HL-60 (cell line): ENCODE measurements around the gene SLC6A20.

ENCODE experiments used
- POLR2AphosphoS5 ChIP-seq: IDR thresholded peaks from 2 replicates; pipeline ENCODE4 v1.6.1; 2012; ENCODE audit warnings: low read depth
- TF ChIP-seq, protein P1 (sequence below): IDR thresholded peaks from one replicate; pipeline ENCODE4 v1.5.1; 2011; ENCODE audit warnings: low read length, control low read depth, inconsistent platforms; ENCODE audit not compliant: insufficient read depth

GRCh38 chr3:45772341-45773035, 23.8 kb downstream of the SLC6A20 start:
- TF ChIP-seq, protein P1, sequence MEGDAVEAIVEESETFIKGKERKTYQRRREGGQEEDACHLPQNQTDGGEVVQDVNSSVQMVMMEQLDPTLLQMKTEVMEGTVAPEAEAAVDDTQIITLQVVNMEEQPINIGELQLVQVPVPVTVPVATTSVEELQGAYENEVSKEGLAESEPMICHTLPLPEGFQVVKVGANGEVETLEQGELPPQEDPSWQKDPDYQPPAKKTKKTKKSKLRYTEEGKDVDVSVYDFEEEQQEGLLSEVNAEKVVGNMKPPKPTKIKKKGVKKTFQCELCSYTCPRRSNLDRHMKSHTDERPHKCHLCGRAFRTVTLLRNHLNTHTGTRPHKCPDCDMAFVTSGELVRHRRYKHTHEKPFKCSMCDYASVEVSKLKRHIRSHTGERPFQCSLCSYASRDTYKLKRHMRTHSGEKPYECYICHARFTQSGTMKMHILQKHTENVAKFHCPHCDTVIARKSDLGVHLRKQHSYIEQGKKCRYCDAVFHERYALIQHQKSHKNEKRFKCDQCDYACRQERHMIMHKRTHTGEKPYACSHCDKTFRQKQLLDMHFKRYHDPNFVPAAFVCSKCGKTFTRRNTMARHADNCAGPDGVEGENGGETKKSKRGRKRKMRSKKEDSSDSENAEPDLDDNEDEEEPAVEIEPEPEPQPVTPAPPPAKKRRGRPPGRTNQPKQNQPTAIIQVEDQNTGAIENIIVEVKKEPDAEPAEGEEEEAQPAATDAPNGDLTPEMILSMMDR, result no peak
- no peak for TF ChIP-seq POLR2AphosphoS5
